ENCODE results near the gene MPC2.

Gene MPC2

DNA sequence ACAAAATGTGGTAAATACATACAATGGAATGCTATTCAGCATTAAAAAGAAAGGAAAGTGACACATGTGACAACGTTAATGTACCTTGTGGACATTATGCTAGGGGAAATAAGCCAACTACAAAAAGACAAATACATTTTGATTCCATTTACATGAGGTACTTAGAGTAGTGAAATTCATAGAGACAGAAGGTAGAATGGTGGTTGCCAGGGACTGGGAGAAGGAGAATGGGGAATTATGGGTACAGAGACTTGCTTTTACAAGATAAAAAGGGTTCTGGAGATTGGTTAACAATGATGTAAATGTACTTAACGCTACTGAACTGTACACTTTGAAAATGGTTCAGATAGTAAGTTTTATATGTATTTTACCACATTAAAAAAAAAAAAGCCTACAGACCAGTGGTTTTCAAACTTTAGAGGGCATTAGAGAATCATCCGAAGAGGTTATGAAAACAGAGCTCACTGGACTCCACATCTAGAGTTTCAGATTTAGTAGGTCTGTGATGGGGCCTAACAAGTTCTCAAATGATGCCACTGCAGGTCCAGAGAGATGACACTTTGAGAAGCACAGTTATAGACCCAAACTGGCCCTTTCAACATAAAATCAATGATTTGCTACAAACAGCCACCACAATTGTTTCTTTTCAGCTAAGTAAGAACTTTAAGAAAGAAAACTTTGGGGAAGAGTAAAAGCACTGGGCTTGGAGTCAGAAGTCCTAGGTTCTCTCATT is 13.4 kb downstream of the MPC2 start:
- no peak overlapping the region for H3K4me3 Mint-ChIP-seq
- no peak overlapping the region for H3K27ac Mint-ChIP-seq
- peaks cover 27% of the 10 kb centered on the region for H3K4me1 Mint-ChIP-seq

DNA sequence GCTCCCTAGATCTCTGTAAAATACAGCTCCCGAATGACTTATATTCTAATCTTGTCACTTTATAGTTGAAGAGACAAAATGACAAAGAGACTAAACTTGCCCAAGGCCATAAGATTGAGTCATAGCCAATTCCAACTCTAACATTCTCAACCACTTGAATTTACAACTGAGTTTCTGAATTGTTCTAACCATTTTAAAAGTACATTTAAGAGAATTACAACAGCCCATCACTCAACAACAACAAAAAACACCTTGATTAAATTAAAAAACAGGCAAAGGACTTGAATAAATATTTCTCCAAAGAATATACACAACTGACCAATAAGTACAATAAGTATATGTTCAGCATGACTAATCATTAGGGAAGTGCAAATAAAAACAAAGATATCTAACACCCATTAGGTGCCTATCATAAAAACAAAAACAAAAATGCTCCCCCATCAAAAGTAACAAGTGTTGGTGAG is 14.2 kb downstream of the MPC2 start:
- Mint-ChIP-seq H3K27me3 (no peaks in the 10 kb centered on the region), H3K4me3 (no peak overlapping the region), H3K9me3 (no peaks in the 10 kb centered on the region), H3K36me3 (peaks cover 11% of the 10 kb centered on the region), H3K27ac (no peak overlapping the region), H3K4me1 (peaks cover 26% of the 10 kb centered on the region)

More for the DNA sequence above, 13.4 kb downstream of the MPC2 start:
- Mint-ChIP-seq H3K9me3 (no peaks in the 10 kb centered on the region), H3K27me3 (no peaks in the 10 kb centered on the region), H3K36me3 (peaks cover 9% of the 10 kb centered on the region)

DNA sequence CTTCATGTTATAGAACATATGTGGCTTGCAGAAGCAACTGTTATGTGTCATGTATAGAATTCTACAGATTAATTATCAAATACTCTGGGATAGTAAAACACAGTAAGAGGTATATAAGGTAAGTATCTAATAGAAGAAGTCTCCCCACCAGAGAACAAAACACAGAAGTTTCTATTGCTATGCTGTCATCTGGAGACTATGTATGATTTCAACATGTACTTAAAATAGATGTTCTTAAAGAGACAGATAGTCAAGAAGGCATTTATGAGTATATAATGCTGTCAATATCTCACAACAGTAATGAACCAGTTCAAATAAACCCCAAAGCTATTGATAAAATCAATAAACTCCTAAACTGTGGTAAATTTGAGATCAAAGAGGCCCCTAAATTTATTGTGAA is 14.8 kb downstream of the MPC2 start:
- peaks cover 11% of the 10 kb centered on the region for H3K36me3 Mint-ChIP-seq
- H3K27ac Mint-ChIP-seq: no peak overlapping the region
- no peak overlapping the region for H3K4me3 Mint-ChIP-seq
- H3K27me3 Mint-ChIP-seq: no peaks in the 10 kb centered on the region
- peaks cover 20% of the 10 kb centered on the region for H3K4me1 Mint-ChIP-seq
- H3K9me3 Mint-ChIP-seq: no peaks in the 10 kb centered on the region

DNA sequence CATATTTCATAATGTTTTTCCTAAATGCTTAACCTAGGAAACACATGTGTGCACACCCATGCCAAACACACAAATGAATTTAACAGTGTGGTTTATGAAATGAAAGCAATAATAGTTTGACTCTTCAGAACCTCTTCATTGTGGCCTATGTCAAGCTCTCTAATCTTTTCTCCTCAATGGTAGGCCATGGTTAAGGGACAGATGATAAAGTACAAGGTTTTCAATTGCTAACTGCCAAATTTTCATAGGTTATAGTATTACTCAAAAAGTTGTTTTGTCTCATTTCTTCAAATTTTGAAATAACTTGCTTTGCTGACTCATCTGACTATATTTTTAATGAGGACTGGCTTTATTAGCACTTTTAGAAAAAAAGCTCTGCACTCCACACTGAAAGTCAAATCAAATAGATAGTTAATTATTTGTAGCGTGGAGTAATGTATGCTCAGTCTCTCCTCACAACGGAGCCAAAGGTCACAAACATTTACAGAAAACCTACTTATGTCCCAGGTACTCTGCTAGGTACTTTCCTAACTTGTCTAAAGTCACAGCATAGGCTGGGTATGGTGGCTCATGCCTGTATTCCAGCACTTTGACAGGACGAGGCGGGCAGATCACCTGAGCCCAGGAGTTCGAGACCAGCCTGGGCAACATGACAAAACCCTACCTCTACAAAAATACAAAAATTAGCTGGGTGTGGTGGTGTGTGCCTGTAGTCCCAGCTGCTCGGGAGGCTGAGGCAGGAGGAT is 19.9 kb downstream of the MPC2 start:
- peaks cover 1% of the 10 kb centered on the region for H3K4me1 Mint-ChIP-seq
- H3K4me3 Mint-ChIP-seq: no peak overlapping the region
- no peaks in the 10 kb centered on the region for H3K9me3 Mint-ChIP-seq
- no peak overlapping the region for H3K27ac Mint-ChIP-seq
- no peaks in the 10 kb centered on the region for H3K27me3 Mint-ChIP-seq
- peaks cover 4% of the 10 kb centered on the region for H3K36me3 Mint-ChIP-seq

DNA sequence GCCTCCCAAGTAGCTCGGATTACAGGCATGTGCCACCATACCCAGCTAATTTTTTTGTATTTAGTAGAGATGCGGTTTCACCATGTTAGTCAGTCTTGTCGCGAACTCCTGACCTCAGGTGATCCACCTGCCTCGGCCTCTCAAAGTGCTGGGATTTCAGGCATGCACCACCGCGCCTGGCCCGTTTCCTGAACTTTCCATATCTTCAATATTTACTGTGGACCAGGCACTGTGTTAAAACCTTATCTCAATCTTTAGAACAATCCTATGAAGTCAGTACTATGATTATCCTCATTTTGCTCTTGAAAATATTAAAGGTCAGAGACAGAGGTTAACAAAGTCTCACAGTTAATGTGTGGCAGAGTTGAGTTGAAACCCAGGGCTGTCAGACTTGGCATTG is 21.3 kb downstream of the MPC2 start:
- H3K9me3 Mint-ChIP-seq: no peaks in the 10 kb centered on the region
- no peak overlapping the region for H3K27ac Mint-ChIP-seq
- no peaks in the 10 kb centered on the region for H3K27me3 Mint-ChIP-seq

DNA sequence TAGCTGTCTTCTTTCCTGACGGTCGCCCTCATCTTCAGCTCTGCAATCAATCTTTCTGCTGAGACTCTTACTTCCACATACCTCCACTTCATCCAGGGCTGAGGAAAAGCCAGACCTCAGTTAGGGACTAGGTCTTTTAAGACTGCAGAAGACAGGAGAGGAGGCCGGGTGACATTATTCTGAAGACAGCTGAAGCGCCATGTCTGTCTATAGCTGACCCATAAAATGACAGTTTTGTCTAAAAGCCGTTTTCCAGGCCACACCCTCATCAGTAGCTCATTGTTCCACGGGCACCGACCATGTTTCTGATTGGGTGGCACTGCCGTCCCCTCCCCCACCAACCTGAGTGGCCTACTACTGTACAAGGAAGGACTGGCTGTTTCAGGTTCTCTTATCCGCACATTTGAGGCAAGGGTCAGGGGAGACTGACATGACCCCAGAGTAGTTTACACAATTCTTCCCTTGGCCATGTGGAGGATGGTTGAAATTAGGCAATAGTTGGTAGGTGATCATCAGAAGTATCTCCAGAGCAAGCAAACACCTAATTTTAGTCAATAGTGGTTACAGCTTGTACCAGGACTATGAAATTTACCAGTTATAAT is 22.9 kb downstream of the MPC2 start, which contains the start of gene ADCY10:
ADCY10 (minus strand) TSS at position 240 of the 602 bp plus-strand sequence. CDS start 8,994 bp downstream, outside the sequence.
- H3K4me3 Mint-ChIP-seq: no peak within 1 kb of the TSS
- peaks cover 11% of the 10 kb centered on the region for H3K9me3 Mint-ChIP-seq
- H3K27me3 Mint-ChIP-seq: peaks cover 2% of the 10 kb centered on the region
- peak within 1 kb of the TSS; percentile 9 for H3K27ac Mint-ChIP-seq
- peaks cover 4% of the 10 kb centered on the region for H3K36me3 Mint-ChIP-seq
- no peaks in the 10 kb centered on the region for H3K4me1 Mint-ChIP-seq

More for the DNA sequence above, 21.3 kb downstream of the MPC2 start:
- Mint-ChIP-seq H3K4me1 (no peaks in the 10 kb centered on the region), H3K4me3 (no peak overlapping the region), H3K36me3 (peaks cover 4% of the 10 kb centered on the region)

DNA sequence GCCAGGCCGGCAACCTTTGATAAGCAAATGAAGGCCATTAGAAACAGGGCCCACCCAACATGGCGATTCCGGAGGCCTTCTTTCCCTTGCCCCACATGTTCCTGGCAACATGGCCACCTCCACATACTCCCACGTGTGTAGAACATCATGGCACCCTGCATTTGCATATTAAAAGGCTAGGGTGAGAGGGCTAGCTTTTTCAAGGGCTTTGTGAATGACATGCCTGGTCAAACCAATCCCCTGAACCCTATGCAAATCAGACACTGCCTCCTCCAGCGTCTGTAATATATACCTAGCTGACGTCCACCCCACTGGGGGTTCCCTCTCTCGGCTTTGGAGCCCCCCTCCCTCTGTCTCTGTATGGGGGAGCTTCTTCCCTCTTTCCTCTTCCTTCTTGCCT is 24.6 kb downstream of the MPC2 start:
- Mint-ChIP-seq H3K9me3 (peaks cover 11% of the 10 kb centered on the region), H3K4me1 (no peaks in the 10 kb centered on the region), H3K27ac (no peak overlapping the region), H3K4me3 (no peak overlapping the region), H3K36me3 (peaks cover 4% of the 10 kb centered on the region), H3K27me3 (peaks cover 5% of the 10 kb centered on the region)

DNA sequence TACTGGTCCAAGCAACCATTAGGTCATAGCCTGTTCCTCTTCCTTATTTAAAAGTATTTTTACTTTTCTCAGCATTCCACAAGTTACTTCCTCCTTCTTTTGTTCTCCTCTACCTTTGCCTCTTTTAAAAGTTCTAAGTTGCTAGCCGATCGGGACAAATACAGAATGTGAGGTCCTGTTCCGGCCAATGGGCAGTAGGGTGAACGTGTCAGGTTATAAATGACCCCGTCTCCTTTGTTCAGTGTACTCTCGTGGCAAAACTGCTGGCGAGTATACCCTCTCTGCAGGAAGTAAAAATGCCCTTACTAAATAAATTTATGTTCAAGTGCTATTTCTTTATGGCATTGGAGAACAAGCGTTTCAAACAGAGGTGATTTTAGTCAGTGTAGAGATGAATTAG is 25.5 kb downstream of the MPC2 start:
- peaks cover 11% of the 10 kb centered on the region for H3K9me3 Mint-ChIP-seq
- no peak overlapping the region for H3K27ac Mint-ChIP-seq
- H3K4me1 Mint-ChIP-seq: no peaks in the 10 kb centered on the region
- H3K27me3 Mint-ChIP-seq: peaks cover 8% of the 10 kb centered on the region
- peaks cover 4% of the 10 kb centered on the region for H3K36me3 Mint-ChIP-seq
- no peak overlapping the region for H3K4me3 Mint-ChIP-seq

DNA sequence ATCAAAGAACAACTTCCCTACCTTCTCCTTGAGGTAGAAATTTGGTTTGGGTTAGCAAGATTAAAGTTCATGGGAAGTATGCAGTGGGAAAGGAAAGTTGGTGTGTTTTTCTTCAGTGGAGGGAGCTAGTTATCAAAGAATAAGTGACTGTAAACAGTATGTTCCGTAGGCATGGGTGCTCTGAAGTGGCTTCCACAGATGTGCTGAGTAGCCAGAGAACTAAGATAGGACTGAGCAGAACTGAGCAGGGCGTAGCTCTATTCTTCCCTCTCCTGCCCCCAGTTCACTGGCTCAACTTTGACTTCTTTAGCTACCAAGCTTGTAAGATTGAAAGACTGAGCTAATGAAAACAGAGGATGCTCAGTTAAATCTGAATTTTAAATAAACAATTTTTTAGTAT is 26.3 kb downstream of the MPC2 start:
- H3K4me3 Mint-ChIP-seq: no peak overlapping the region
- H3K27me3 Mint-ChIP-seq: peaks cover 8% of the 10 kb centered on the region

DNA sequence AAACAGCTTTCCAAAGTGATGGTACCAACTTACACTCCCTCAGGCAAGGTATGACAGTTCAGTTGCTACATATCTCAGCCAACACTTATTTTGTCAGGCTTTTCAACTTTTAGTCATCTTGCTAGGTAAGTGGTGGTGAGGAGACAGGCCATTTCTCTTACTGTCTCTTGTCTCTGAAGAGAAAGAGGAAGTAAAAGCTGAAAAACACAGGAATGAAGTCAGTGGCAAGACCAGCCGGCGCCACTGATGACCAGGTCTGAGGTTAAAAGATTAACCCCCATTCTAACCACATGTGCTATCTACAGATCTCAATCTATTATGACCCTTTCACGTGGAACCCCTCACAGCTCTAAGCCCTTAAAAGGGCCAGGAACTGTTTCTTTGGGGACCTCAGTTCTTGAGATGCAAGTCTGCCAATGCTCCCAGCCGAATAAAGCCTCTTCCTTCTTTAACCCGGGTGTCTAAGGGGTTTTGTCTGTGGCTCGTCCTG is 27.1 kb downstream of the MPC2 start:
- peaks cover 11% of the 10 kb centered on the region for H3K9me3 Mint-ChIP-seq
- peaks cover 9% of the 10 kb centered on the region for H3K27me3 Mint-ChIP-seq

More for the DNA sequence above, 26.3 kb downstream of the MPC2 start:
- H3K36me3 Mint-ChIP-seq: peaks cover 4% of the 10 kb centered on the region
- H3K27ac Mint-ChIP-seq: no peak overlapping the region
- no peaks in the 10 kb centered on the region for H3K4me1 Mint-ChIP-seq
- peaks cover 11% of the 10 kb centered on the region for H3K9me3 Mint-ChIP-seq

DNA sequence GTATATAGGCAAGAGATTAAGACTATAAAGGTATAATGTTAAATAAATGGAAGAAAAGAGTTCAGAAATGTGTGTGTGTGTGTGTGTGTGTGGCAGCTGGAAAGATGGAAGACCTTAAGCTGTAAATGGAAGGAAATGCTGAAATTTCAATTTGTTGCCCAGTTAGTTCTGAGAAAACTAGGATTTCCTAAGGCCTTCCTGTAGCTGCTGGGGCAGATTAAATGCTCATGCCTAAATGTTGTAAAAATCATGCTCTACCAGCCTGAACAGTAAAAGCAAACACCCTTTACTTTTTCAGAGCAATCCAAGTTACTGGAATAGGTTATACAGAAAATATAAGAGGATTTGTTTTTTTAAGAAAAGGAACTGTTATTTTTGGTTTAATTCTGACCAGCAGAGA is 31.2 kb downstream of the MPC2 start:
- Mint-ChIP-seq H3K27ac (no peak overlapping the region), H3K9me3 (peaks cover 11% of the 10 kb centered on the region), H3K36me3 (peaks cover 4% of the 10 kb centered on the region), H3K27me3 (peaks cover 9% of the 10 kb centered on the region), H3K4me3 (no peak overlapping the region), H3K4me1 (no peaks in the 10 kb centered on the region)

More for the DNA sequence above, 27.1 kb downstream of the MPC2 start:
- Mint-ChIP-seq H3K36me3 (peaks cover 4% of the 10 kb centered on the region), H3K4me3 (no peak overlapping the region), H3K27ac (no peak overlapping the region), H3K4me1 (no peaks in the 10 kb centered on the region)

DNA sequence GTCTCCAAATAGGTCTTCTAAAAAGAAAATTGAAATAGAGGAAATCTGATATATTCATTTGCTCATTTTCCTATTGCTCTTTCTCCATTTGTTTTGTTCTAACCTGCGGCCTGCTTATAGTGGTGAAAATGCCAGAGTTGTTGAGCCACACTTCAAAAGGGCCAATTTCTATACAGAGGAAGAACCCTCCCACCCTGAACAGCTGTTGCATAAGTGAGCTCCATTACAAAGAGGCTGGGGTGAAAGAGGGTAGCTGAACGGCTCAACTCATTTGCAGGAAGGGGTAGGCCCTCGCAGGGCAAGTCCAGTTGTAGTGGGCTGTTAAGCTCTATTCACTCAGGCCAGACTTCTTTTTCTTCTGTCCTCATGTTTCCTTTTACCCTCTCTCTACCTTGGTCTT is 31.7 kb downstream of the MPC2 start:
- H3K9me3 Mint-ChIP-seq: peaks cover 8% of the 10 kb centered on the region
- no peak overlapping the region for H3K27ac Mint-ChIP-seq
- peaks cover 4% of the 10 kb centered on the region for H3K36me3 Mint-ChIP-seq
- H3K27me3 Mint-ChIP-seq: peaks cover 9% of the 10 kb centered on the region
- no peaks in the 10 kb centered on the region for H3K4me1 Mint-ChIP-seq
- H3K4me3 Mint-ChIP-seq: no peak overlapping the region

DNA sequence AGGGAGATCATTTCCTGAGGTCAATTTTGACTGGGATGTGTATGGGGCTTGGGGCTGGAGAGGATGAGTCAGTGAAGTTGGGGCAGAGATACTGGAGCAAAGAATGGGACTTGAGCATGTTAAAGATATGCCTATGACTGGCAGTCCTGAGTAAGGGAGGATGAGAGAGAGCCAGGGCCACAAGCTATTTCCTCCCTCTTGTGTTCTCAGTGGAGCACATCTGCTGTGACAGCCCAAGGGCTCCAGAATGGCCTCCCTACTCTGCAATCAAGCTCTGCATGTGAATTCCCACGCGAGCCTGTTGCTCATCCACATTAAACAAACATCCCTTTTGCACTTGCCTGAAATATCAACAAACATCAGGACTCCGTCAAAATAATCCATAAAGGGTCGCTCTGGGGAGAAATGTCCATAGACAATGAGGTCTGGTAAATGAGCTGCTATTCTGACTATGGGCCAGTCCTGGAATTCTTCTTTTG is 32.2 kb downstream of the MPC2 start:
- H3K4me3 Mint-ChIP-seq: no peak overlapping the region
- no peaks in the 10 kb centered on the region for H3K4me1 Mint-ChIP-seq
- H3K27ac Mint-ChIP-seq: no peak overlapping the region
- peaks cover 3% of the 10 kb centered on the region for H3K9me3 Mint-ChIP-seq
- peaks cover 8% of the 10 kb centered on the region for H3K27me3 Mint-ChIP-seq
- peaks cover 2% of the 10 kb centered on the region for H3K36me3 Mint-ChIP-seq

DNA sequence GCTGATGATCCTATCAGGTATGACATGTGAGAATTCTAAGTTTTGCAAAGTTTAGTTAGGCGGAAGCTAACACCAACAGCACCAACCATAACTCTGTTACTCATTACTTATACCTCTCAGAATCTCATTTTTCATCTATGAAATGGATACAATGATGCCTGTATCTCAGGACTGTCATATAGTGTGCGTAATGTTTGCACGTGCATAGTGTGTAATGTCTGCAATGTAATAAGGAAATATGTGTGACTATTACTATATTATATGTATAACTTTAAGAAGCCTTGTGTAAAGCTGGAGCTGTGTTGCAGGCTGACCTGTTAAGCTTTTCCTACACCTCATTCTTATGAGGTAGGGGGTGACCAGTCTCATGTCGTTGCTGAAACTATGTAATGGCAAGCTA is 36.0 kb downstream of the MPC2 start:
- H3K4me3 Mint-ChIP-seq: no peak overlapping the region
- no peaks in the 10 kb centered on the region for H3K4me1 Mint-ChIP-seq
- H3K27ac Mint-ChIP-seq: no peak overlapping the region
- H3K9me3 Mint-ChIP-seq: no peaks in the 10 kb centered on the region
- no peaks in the 10 kb centered on the region for H3K36me3 Mint-ChIP-seq
- H3K27me3 Mint-ChIP-seq: peaks cover 2% of the 10 kb centered on the region

DNA sequence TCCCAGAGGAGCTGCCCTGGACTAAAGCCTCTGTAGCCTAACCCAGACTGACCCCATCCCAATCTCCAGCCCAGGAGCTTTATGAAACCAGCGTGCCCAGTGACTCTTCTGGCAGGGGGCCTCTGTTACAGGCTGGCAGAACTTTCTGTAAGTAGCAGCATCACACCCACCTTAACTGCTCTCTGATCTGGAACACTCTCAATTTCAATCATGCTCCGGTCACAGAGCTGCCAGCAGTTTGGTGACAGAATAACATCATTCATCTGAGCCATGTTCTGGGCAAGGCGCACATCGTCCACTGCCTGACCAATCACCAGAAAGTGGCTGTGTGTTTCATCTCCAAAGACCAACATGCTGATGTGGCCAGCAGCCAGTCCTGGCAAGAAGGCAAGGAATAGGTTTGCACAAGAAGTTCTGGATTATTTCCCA is 37.6 kb downstream of the MPC2 start:
- H3K27ac Mint-ChIP-seq: no peak overlapping the region
- H3K4me3 Mint-ChIP-seq: no peak overlapping the region
- H3K36me3 Mint-ChIP-seq: no peaks in the 10 kb centered on the region
- H3K9me3 Mint-ChIP-seq: no peaks in the 10 kb centered on the region
- no peaks in the 10 kb centered on the region for H3K27me3 Mint-ChIP-seq
- no peaks in the 10 kb centered on the region for H3K4me1 Mint-ChIP-seq
